GM18498 (cell line): ENCODE results near the gene ASTN2.
"Not testable (repeated sequence)": the region's sequence is repeated elsewhere in the genome, so short reads cannot be mapped to it uniquely, and the experiment has no call there.

Source experiments
- ATAC-seq: cut with Tn5 transposase; IDR thresholded peaks from one replicate; pipeline ENCODE4 v1.9.1; 2021; ENCODE audit warnings: mild to moderate bottlenecking, moderate library complexity; ENCODE audit not compliant: unreplicated experiment

Gene ASTN2

DNA sequence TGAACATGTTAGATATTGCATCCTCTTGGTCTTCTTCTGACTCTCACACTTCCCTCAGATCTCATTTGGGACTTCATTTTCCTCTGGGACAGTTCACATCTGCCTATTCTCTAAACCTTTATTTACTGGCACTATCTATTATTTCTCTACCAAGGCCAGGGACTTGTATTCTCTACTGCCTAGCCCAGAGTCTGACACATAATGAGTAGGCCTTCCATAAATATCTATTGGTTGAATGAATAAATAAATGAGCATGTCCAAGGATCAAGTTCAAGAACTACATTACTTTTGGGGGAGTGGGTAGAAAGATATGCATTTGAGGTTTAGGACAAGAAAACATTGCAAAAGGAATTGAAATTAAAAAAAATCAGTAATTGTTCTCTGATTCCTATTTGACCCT is 477.5 kb downstream of the ASTN2 start:
- ATAC-seq = no peak

GRCh38 chr9:116935149-116935897 is 479.5 kb downstream of the ASTN2 start:
- peak; percentile 50 for ATAC-seq

GRCh38 chr9:116934131-116934530 is 480.7 kb downstream of the ASTN2 start:
- ATAC-seq = no peak

GRCh38 chr9:116933251-116933650 is 481.6 kb downstream of the ASTN2 start:
- no peak for ATAC-seq

DNA sequence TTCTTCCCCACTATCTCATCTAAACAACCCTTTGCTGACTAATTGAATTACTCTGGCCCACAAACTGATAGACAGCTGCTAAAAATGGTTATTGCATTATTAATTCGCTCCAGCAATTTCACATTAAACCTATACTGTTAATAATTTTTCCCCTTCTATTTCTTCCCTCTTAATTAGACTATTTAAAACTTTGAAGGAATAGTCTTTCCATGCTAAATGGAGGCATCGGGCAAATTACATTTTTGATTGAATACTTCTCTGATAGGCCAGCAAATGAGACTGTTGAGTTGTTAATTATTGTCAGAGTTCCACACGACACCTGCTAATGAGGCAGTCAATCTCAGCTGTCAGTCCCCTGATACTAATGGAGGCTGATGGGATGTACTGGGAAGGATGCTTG is 485.2 kb downstream of the ASTN2 start:
- ATAC-seq = no peak

- ATAC-seq = no peak
Observed at GRCh38 chr9:116928884-116929283, 486.0 kb downstream of the ASTN2 start.

DNA sequence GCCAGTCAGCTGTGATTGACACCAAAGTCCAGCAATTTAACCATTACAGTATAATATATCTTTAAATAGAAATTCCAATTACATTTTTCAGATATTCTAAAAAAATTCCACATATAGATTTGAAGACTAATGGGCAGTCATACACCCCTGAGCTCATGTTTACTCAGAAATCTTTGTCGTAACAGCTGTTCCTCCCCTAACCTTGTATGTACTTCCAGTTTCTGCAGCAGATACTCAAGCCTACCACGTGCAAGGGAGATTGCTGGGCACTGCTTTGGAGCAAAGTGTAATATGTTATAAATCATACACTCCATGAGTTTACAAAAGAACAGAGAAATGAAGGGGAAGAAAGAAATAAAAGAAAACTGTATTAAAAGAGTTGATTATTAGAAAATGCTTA is 486.6 kb downstream of the ASTN2 start:
- no peak for ATAC-seq

DNA sequence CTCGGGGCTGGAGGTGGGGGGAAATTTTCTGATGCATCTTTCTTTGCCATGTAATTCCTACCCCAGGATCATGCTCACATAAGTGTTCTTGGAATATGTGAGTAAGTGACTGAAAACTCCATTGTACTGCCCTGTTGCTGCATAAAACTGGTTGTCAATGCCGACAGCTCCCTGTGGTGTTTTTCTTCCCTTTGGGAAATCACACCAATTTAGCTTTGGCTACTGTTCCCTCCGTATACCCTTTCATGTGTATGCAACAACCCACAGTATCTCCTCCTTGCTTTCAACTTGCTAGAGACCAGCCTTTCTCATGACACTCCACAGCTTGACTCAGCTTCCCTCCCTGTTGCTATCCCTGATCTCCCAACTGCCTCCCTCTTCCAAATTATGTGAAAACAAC is 487.1 kb downstream of the ASTN2 start:
- ATAC-seq = no peak

DNA sequence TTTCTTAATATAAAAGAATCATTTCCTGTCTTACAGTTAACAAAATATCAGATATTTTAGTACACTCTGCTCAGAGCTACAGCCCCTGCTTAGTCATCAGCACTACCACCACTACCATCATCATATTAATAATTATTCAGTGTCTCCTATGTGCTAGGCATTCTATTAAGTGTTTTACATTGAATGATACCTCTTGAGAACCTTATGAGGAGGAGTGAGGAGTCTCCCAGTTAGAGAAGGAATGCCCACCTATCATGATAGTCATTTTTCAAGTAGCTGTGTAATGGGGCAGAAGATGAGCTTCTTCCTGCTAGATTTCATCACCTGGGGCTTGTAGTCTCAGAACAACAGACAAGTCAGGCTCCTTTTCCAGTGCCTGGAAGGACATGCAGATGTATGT is 489.7 kb downstream of the ASTN2 start:
- no peak for ATAC-seq

- ATAC-seq = no peak
Observed at GRCh38 chr9:116924462-116925110, 490.3 kb downstream of the ASTN2 start.

DNA sequence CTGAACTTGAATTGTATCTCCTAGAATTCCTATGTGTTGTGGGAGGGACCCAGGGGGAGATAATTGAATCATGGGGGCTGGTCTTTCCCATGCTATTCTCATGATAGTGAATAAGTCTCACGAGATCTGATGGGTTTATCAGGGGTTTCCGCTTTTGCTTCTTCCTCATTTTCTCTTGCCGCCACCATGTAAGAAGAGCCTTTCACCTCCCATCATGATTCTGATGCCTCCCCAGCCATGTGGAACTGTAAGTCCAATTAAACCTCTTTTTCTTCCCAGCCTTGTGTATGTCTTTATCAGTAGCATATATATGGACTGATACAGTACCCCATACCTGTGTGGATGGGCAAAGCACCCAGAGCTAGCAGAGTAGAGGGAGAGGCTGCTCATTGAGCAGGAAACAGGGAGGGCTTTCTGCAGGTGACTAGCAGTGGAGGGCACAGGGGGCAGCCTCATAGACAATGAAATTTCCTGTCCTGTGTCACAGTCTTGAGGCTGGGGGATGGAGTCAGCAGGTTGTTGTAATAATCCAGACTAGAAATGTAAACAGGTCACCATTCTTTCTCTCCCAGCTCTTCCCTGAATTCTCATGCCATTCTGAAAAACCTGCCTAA is 496.9 kb downstream of the ASTN2 start:
- not testable (repeated sequence) for ATAC-seq

DNA sequence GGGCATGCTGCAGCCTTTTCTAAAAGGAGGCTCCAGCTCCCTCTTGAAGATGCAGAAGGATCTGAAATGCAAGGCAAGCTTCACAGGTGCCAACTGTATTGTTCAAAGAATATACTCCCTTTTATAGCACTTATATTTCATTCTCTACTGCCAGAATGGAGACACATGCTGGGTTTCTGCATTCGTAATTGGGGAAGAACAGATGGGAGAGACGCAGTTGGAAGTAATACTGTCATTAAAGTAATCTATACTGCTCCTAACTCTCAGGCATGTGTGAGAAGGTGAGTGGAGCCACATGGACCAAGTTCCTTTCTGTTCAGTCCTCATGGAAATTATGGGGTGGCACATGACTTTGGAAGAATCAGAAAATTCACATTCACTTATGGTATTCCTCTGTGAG is 501.3 kb downstream of the ASTN2 start:
- ATAC-seq = no peak

DNA sequence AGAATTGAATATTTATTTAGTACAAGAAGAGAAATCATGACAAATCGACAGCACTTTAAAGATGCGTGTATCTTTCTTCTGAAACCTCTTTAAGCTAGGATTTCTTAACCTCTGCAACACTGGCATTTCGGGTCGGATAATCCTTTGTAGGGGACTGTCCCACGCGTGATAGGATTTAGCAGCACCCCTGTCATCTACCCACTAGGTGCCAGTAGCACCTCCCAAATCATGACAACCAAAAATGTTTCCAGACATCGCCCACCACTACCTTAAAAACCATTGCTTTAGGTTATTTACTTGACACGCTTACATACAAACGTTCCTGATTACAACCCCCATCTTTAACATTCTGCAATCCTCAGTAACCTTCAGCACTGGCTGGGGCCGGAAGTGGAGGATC is 504.7 kb downstream of the ASTN2 start:
- no peak for ATAC-seq

- no peak for ATAC-seq
Observed at GRCh38 chr9:116907989-116908388, 506.9 kb downstream of the ASTN2 start.

DNA sequence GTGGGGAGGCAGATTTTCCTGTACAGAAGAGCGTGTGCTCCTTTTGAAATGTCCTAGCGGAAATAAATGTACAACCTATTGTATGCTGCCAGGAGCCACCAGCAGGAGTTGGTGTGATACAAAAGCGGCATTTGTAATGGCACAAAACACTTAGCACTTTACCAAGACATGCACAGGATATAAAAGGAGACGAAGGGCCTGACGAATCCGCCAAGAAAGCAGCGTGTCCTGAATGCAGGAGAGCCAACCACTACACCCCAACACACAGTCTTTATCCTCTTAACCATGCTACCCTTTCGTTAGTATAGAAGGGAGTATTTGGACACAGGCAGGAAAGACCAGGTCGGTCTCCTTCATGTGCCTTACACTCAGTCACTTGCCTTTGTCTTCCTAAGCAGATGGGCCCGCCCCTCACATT is 509.7 kb downstream of the ASTN2 start:
- no peak for ATAC-seq

DNA sequence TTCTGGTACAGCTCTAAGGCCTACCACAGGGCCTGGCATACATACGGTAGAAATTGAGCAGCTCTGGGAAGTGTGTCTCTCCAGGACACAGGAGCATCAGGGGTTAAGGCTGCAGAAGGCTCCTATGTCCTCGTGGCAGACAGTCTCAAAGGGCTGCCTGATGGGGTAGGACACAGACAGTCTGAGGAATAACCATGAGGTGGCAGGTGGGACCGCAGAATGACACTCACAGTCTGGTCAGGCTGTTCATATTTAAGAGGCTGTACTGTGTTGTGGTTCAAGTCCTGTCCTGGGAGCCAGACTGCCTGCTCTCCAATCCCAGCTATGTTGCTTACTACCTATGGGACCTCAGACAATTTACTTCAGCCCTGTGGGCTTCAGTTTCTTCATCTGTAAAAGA is 510.7 kb downstream of the ASTN2 start:
- ATAC-seq = no peak

GRCh38 chr9:116901260-116901659 is 513.6 kb downstream of the ASTN2 start:
- no peak for ATAC-seq

DNA sequence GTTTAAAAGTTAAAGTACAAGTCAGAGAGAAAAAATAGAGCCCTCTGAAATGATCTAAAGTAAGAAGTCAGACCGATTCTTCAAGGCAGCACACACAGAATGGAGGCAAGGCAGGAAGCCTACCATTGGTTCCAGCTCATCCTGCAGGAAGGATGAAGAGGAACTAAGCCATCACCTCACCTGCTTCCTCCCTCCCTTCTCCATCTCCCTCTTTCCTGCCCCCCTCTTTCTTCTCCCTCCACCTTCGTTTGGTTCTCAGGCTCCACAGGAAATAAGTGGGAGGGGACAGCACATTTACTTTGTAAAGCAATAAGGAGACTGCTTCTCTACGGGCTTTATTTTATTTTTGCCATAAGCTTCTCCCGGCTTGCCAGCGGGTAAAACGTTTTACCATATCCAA is 514.3 kb downstream of the ASTN2 start:
- no peak for ATAC-seq

- no peak for ATAC-seq
Observed at GRCh38 chr9:116900007-116900367, 514.9 kb downstream of the ASTN2 start.

GRCh38 chr9:116899337-116900006 is 515.4 kb downstream of the ASTN2 start:
- ATAC-seq = no peak

GRCh38 chr9:116898131-116898530 is 516.7 kb downstream of the ASTN2 start:
- not testable (repeated sequence) for ATAC-seq

- no peak for ATAC-seq
Observed at GRCh38 chr9:116897201-116897600, 517.7 kb downstream of the ASTN2 start.
